ENCODE data around the gene FOXJ1. TPM values are rescaled to one million over a fixed set of nuclear protein-coding genes. Genes with fewer than 3 reads are reported as not detected.

Gene FOXJ1
- total RNA-seq (1 to 10 TPM in 1 of 2 donors, under 1 TPM in 1; under 0.01 to 1.5 TPM), polyA plus RNA-seq (not detected)

GRCh38 chr17:76141212-76142038 lies at the start of gene FOXJ1:
Gene FOXJ1, minus strand, starts transcription at chr17:76141245. Its CDS starts 850 bp downstream, at chr17:76140395.
- Histone ChIP-seq H3K4me1 (ENCODE audit: control insufficient read depth in 4 of 4, insufficient read depth in 4 of 4, low read length in 3 of 4) (peaks cover 2 to 18% (median 9%) of the 10 kb centered on the region in 4 donors), H3K9me3 (ENCODE audit: control insufficient read depth in 4 of 4, low read length in 3 of 4) (no peaks in the 10 kb centered on the region), H3K27ac (ENCODE audit: low read depth in 1 of 2, low read length in 2 of 2) (no peak within 1 kb of the TSS), H3K4me3 (ENCODE audit: low read depth in 1 of 3, low read length in 3 of 3) (peak within 1 kb of the TSS in 1 of 3 donors; percentile 47), H3K9ac (ENCODE audit: low read depth in 1 of 2, low read length in 2 of 2) (no peak within 1 kb of the TSS), H3K27me3 (ENCODE audit: control insufficient read depth in 4 of 4, insufficient read depth in 4 of 4, low read length in 3 of 4) (peaks cover 0 to 3% (median 1%) of the 10 kb centered on the region in 4 donors), H3K36me3 (ENCODE audit: control insufficient read depth in 4 of 4, insufficient read depth in 3 of 4, low read depth in 1 of 4, low read length in 3 of 4) (no peaks in the 10 kb centered on the region)
- DNase-seq (ENCODE audit: low spot score), result peak; percentile 96
- 9% methylated on average over 59 of the region's 59 CpGs for WGBS
- TF ChIP-seq SP1 (IDR thresholded peaks at IDR 0.05), result peak; percentile 31
- no peak for TF ChIP-seq JUND (IDR thresholded peaks at IDR 0.05)

- no peak for TF ChIP-seq HNF4A (conservative IDR thresholded peaks at IDR 0.05)
- TF ChIP-seq NR2F2 (IDR thresholded peaks at IDR 0.05), result no peak
- no peak for TF ChIP-seq JUND (IDR thresholded peaks at IDR 0.05)
- TF ChIP-seq ATF3 (IDR thresholded peaks at IDR 0.05), result no peak
- no peak for TF ChIP-seq FOXA2 (IDR thresholded peaks at IDR 0.05)
- TF ChIP-seq RXRA (IDR thresholded peaks at IDR 0.05), result no peak
- no peak for TF ChIP-seq ZBTB33 (IDR thresholded peaks at IDR 0.05)
- TF ChIP-seq REST (IDR thresholded peaks at IDR 0.05), result no peak
- TF ChIP-seq FOXA1 (IDR thresholded peaks at IDR 0.05), result no peak
- no peak for TF ChIP-seq GABPA (IDR thresholded peaks at IDR 0.05 in 1 of 2, conservative IDR thresholded peaks at IDR 0.05 in 1 of 2)
- no peak for TF ChIP-seq MAX (IDR thresholded peaks at IDR 0.05)
- no peak for TF ChIP-seq SP1 (IDR thresholded peaks at IDR 0.05)
- TF ChIP-seq EGR1 (IDR thresholded peaks at IDR 0.05; ENCODE audit: low read depth in 2 of 2), result no peak
- no peak for TF ChIP-seq TAF1 (conservative IDR thresholded peaks at IDR 0.05)
- no peak for TF ChIP-seq CTCF (IDR thresholded peaks at IDR 0.05; ENCODE audit: low read depth, low read length, missing input control)
- no peak for TF ChIP-seq YY1 (IDR thresholded peaks at IDR 0.05)
- TF ChIP-seq RAD21 (IDR thresholded peaks at IDR 0.05), result no peak
- no peak for TF ChIP-seq HNF4G (IDR thresholded peaks at IDR 0.05)
- no peak overlapping the region for H3K27ac ChIP-seq (ENCODE audit: low read depth in 1 of 2, low read length in 2 of 2)
- H3K4me1 ChIP-seq (ENCODE audit: control insufficient read depth in 4 of 4, insufficient read depth in 4 of 4, low read length in 3 of 4), result peaks cover 0 to under 1% (median 0%) of the 10 kb centered on the region in 4 donors
Measured at GRCh38 chr17:76189741-76190140, 48.7 kb upstream of the FOXJ1 start.

More at GRCh38 chr17:76189741-76190140, 48.7 kb upstream of the FOXJ1 start:
- 93% methylated on average over 4 of the region's 4 CpGs for WGBS
- no peak overlapping the region for H3K4me3 ChIP-seq (ENCODE audit: low read depth in 1 of 3, low read length in 3 of 3)
- H3K9me3 ChIP-seq (ENCODE audit: control insufficient read depth in 4 of 4, low read length in 3 of 4), result no peaks in the 10 kb centered on the region
- H3K36me3 ChIP-seq (ENCODE audit: control insufficient read depth in 4 of 4, insufficient read depth in 3 of 4, low read depth in 1 of 4, low read length in 3 of 4), result no peaks in the 10 kb centered on the region
- H3K9ac ChIP-seq (ENCODE audit: low read depth in 1 of 2, low read length in 2 of 2), result no peak overlapping the region
- no peak for DNase-seq (ENCODE audit: low spot score)
- no peaks in the 10 kb centered on the region for H3K27me3 ChIP-seq (ENCODE audit: control insufficient read depth in 4 of 4, insufficient read depth in 4 of 4, low read length in 3 of 4)
